MV-4-11 (cell line): Measurements from ENCODE around the gene FHL2.
A peak's percentile ranks its signal among the peaks of the same experiment; 100 is the strongest.

Experiments
- DNase-seq: peaks from one replicate; lab custom pipeline; 2025; lab: John Stamatoyannopoulos, UW

Gene FHL2

DNA sequence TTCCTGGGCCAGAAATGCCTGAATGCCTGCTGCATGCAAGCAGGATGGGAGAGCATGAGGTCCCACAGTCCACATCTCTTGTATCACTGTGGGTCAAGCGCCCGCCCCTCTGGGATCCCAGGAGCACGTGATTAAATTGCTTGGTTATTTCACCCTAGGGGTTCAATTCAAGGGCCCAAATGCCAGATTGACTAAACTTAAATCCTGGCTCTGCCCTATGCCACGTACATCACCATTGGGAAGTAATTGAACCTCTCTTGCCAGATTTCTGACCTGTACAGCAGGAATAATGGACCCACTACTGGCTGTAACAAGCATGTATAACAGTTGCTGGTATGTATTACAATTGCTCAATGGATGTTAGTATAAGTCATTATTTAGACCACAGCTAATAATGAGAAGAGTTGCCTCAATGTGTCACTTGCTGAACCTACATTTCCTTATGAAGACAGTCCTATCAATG, 19.9 kb downstream of the FHL2 start:
- no peak for DNase-seq

DNA sequence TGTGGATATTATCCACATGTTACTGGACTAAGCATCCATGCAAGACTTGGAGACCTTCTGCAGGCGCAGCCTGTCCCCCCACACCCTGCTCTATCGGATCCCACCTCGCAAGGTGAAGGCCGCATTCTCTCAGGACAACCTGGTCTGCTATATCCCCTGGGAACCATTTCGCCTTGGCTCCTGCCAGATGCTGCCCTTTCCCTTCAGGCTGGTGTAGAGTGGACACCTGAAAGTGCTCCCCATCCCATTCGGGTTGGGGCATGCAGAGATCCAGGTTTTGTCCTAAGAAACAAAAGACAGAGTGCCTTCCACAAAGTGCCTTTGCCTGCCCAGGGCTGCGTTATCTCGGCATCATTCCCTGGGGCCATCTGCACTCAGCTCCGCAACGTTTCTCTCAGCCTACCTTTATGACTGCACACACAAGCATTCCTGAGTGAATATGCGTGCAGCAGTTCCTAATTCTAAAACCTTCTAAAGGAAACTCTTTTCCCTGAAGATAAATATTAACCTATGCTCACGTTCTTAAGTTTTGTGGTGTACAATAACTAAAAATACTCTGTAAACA, 20.5 kb downstream of the FHL2 start:
- no peak for DNase-seq

DNA sequence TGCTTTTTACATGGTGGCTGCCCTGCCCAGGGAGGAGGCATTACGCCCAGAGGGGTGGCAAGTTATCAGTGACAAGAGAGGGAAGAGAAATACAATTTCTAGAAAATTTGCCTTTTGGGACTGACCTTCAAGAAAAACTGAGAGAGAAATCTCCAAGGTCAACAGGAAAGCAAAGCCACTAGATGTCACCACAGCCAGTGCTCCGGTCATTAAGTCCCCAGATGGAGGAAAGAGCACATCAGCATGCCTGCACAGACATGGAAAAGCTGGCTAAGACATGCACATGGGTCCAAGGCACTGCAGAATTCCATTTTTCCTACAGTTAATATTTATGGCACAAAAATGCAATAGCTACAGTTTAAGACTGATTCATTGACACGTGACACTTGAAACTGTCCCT, 21.0 kb downstream of the FHL2 start:
- no peak for DNase-seq

- DNase-seq: no peak
These were observed 22.0 kb downstream of the FHL2 start for GRCh38 chr2:105376789-105377240.

GRCh38 chr2:105376010-105376409, 22.8 kb downstream of the FHL2 start:
- no peak for DNase-seq

DNA sequence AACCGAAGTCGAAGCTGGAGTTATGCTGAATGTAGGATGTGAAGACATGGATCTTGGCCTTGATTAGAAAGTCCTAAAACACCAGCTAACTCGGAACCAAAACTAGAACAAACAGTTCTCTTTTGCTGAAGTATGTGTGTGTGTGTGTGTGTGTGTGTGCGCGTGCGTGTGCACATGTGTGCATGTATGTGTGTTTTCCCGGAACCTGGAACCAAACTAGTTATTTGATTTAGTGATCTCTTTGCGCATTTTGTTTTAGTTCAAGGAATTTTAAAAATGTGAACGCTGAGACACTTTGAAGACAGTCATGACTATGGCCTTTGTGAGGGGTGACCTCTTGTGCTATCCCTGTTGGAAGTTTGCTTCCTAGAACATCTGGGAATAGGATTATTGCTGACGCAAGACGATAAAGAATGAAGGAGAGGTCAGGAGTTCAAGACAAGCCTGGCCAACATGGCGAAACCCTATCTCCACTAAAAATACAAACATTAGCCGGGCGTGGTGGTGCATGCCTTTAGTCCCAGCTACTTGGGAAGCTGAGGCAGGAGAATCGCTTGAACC, 23.8 kb downstream of the FHL2 start:
- no peak for DNase-seq

DNA sequence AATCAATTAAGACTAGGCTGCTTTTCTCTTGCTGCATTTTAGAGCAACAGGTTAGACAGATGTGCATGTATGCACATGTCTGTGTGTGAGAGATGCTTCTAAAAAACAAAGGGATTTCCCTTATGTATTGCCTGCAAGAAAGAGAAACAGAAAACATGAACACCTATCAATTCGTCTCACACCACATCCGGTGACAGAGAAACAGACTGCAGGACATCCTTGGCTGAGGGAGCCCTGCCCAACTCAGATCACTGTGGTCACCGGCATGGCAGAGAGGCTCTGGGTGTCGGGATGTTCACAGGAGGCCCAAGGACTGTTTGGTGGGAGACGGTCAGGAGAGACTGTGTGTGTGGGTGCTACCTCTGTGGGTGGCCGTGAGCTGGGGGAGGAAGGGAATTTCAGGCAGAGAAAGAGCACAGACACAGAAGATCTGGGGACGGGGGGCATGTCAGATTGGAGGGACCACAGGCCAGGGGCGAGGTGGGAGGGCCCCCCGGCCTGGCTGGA, 24.9 kb downstream of the FHL2 start:
- no peak for DNase-seq

DNA sequence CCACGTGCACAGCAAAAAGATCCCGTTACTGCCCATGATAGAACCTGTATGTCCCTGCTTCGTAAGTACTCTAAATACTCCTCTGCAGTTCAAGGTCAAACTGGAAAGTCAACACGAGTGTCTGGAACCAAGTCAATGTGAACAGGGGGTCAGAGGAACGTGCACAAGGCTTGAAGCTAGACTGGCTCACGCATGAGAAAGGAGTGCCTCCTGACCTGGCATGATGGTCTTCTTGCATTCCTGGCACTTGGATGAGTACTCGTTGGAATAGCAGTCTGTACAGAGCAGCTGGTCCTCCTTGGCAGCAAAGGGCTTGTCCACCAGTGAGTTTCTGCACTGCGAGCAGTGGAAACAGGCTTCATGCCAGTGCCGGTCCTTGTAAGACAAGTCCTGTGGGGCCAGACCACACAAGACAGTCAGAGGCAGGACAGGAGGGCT, 25.5 kb downstream of the FHL2 start:
- no peak for DNase-seq

- no peak for DNase-seq
These were observed 27.0 kb downstream of the FHL2 start for GRCh38 chr2:105371810-105372209.

- no peak for DNase-seq
These were observed 27.7 kb downstream of the FHL2 start for GRCh38 chr2:105371156-105371555.

DNA sequence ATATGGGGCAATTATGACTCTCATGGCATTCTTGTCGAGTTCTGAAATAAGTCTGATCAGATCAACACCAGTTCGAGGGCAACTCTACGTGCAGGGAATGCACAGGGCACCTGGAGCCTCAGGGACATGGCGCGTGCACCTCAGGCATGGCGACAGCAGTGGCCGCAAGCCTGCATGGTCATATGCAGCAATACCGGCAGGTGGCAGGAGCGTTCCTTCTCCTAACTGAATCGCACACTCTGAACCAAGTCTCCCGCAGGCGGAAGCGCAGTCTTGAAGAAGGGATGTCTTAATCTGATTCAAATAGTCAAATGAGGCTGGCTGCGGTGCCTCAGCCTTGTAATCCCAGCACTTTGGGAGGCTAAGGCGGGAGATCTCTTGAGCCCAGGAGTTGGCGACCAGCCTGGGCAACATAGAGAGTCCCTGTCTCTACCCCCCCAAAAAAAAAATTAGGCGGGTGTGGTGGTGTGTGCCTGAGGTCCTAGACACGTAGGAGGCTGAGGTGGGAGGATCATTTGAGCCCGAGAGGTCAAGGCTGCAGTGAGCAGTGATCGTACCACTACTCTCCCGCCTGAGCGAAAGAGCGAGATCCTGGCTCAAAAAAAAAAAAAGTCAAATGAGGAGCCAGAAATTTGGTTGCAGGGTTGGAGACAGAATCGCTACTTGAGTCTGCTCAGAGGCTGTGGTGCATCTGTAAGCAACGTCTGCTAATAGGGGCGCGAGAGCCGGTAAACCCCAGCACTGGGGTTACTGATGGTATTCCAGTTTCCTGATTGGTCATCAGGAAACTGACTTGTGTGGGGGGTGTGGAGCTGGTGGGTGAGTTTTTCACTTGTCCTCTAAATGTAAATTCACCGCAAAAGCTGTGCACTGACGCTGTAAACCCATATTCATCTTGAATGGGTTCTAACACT, 28.8 kb downstream of the FHL2 start:
- DNase-seq: peak; percentile 76

DNA sequence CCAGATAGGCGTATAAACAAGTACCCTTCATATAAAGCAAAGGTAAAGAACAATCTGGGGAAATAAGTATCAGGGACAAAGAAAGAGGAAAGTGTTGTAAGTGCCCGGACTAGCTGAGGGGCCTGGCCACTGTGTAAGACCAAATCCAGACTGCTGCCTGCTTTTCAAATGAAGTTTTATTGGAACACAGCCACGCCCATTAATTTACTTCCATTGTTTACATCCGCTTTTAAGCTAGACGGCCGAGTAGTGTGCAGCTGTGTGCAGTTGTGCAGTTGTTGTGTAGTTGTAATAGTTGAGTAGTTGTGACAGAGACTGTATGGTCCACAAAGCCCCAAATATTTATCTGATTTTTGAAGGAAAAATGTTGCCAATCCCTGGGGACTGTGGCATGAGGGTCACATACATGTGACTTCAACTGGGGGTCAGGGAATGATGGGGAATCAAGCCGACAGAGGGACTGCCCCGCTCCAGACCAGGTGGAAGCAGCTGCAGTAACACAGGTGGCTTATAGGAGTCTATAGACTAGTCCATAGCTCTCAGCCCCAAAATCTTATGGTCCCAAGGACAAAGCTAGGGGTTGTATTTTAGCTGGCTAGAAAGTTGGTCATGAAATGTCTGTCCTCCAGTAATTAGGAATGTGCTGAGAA, 30.0 kb downstream of the FHL2 start:
- no peak for DNase-seq

DNA sequence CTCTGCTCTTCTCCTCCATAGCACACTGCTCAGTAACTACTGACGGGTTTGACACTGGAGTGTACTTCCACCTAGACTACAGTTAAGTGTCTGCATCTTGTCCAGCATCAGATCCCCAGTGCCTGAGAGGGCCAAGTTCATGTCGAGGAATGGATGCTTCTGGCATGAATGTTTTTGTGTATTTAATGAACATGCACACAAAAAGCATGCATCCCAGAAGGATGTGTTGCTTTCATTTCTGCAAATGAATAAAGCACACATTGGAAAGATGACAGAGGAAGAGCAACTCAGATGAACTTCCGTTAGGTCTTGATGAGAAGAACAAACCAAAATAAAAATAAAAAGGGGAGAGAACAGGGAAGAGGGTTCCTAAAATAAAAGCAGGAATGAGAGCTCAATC, 33.6 kb downstream of the FHL2 start:
- DNase-seq: peak; percentile 21

DNA sequence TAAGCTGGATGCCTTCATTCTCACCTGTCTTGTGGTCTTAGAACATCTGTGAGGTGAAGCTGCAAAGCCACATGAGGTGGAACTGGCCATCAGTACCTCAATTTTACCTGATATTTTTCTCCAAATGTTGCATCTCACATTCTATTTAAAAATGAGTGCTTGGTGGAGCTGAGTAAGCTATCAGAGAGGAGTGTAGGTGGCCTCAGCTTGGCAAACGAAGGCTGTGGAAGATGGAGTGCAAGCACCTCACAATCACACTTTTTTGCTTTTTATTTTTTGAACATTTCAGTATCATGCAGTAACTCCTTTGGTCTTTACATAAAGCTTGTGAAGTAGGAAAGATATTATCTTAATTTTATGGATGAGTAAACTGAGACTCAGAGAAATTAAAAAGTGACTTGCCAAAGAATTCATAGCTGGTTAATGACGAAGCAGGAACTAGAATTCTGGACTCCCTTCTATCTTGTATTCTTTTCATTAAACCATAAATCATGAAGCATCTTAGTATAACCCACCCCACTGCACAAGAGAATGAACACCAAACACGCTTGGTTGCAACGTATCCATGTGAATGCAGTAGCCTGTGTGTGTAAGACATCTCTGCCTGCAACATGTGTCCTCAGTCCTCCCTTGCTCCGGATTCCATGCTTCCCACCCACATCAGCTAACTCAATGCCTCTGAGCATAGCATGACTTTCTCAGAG, 34.3 kb downstream of the FHL2 start:
- DNase-seq: no peak

DNA sequence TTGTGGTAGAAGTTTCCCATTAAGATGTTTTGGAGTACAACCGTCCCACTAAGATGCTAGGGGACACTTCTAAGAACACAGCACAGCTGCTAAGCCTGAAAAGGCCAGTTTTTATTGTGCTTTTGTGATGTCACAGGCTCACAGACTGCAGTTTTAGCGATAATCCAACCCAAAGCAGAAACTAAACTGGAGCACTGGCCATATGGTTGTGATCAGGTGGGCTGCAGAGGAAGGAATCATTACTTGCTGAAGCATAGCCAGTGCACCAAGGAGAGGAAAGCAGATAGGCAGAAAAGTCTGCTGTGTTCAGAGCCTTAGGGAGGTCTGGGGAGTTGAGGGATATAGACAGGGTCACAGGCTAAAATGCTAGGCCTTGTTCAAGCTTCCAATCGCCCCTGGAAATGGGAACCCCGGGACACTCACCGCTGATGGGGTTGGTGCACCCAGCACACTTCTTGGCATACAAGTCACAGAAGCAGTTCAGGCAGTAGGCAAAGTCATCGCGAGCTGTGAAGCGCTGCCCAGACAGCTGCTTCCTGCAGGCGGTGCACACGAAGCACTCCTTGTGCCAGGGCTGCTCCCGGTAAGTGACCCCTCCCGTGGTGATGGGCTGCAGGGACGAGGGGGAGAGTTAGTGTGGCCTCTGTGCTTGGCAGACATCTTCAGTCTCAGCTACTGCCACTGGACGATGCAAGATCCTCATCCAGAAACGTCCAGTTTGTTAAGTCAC, 35.8 kb downstream of the FHL2 start:
- no peak for DNase-seq

DNA sequence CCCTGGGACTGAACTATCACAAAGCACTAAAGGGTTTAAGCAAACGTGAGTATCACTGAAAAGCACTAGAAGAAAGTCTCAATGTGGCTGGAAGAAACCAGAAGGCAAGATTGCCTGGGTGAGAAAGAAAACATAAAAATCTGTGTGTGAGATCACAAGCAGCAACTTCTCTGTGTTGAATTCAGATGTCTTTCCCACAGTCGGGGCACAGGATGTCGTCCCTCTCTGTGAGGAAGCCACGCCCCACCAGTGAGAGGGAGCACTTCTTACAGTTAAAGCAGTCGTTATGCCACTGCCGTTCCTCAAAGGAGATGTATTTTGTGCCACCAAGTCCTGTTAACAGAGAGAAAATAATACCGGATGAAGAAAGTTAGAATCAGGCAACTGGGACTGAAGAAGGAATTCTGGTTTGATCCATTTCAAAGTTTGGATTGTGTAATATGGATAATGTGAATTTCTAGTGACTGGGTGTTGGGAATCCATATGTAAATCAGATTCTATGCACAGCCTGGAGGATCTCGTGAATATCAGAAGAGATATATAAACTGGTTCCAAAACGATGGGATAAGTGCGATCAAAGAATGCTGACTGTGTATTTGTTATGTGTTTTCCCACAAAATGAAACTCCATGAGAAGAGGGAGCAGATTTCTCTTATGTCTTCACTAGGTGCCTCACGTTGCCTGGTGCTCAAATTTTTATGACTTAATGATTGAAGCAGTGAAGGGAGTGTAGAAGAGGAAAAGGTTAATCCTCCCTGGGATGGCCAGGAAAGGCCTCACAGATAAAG, 37.6 kb downstream of the FHL2 start:
- DNase-seq: no peak

GRCh38 chr2:105358593-105358992, 40.3 kb downstream of the FHL2 start:
- no peak for DNase-seq

DNA sequence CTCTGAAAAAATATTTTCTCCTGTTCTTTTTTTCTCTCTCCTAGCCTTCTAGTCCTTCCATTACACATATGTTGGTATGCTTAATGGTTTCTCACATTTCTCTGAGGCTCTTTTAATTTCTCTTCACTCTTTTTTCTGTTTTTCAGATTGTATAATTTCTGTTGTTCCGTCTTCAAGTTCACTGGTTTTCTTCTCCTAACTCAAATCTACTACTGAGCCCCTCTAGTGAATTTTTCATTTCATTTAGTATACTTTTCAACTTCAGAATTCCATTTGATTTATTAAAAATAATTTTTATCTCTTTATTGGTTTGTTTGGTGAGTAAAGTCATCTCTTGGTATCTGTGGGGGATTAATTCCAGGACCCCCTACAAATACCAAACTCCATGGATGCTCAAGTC, 41.7 kb downstream of the FHL2 start:
- no peak for DNase-seq

DNA sequence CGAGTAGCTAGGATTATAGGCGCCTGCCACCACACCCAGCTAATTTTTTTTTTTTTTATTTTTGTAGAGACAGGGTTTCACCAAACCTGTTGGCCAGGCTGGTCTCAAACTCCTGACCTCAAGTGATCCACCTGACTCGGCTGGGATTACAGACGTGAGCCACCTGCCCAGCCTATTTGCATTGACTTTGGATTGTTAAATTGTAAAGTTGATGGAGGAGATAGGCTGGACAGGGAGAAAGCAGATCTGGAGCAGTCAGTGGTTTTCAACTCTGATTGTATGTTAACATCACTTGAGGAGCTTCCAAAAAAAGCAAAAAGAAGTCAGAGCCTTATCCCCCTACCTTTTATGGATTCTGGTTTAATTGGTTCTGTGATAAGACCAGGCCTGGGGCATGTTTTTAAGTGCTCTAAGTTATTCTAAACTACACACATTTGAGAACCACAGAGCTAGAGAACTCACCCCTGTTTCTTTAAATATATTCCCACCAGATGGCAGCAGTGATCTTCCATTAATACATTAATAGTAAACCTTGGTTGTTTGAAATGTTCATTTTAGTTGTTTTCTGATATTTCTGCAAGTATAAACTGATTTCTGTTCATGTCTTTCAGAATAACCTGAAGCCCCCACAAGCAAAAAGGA, 54.0 kb downstream of the FHL2 start:
- peak; percentile 20 for DNase-seq

DNA sequence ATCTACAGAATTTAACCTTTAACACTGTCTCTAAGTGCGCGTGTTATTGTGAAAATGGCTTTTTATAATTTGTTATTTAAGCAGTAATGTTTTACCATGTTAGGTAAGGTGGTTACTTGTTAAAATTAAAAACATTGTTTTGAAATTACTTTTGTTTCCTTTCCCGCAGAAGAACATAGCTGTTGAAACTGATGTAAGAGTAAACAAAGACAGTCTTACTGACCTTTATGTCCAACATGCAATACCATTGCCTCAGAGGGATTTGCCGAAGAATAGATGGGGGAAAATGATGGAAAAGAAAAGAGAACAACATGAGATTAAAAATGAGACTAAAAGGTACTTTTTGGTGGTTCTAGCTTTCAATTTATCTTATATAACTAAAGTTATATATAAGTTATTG, 59.4 kb downstream of the FHL2 start:
- DNase-seq: no peak
